Middle frontal gyrus (tissue), 1 donor: Measurements from ENCODE around the gene FAM110A.
"Not testable (repeated sequence)": the region's sequence is repeated elsewhere in the genome, so short reads cannot be mapped to it uniquely, and the experiment has no call there.

Experiments used
- DNase-seq: peaks from one replicate; pipeline ENCODE4 v3.0.0-alpha.2; 2015; ENCODE audit warnings: low spot score; ENCODE audit errors: extremely low spot score

The FAM110A gene

DNA sequence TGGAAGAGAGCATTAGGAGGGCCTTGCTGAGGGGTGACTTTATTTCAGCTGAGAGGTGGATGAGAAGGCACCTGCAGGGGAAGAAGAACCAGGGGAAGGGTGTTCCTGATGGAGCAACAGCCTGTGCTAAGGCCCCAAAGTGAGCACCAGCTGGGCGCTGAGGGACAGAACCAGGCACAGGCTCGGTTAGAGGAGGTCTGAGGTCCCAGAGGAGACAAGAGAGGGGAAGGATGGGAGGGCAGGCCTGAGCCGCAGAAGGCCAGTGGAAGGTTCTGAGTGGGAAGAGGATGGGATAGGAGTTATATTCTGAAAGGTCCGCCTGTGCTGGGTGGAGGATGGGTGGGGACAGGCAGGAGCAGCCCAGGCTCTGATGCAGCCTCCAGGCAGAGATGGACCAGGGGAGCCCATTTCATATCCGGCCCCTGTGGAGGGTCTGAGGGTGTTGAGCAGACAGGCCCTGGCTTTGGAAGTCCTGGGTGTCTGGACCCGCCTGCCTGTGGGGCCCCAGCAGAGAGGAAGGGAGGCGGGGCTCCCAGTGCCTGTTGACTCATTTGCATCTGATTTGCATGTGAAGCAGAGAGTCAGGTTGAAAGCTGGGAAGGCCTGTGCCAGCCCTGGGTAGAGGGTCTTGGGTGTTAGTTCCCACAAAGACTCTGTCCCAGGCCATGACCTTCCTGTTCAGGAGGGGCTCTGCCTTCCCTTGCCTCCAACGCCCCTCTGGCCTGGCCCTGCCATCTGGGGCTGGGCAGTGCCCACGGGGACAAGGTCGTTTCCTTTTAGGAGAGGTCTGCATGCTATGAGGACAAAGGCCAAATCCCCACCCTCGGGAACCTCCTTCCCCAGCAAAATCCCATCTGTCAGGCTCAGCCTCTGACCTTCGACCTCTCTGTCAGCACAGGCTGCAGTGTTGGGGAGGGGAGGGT lies 10.6 kb upstream of the FAM110A start:
- no peak for DNase-seq

- no peak for DNase-seq
These were observed 10.0 kb upstream of the FAM110A start for GRCh38 chr20:823574-823902.

- no peak for DNase-seq
These were observed 9.0 kb upstream of the FAM110A start for GRCh38 chr20:824490-824889.

GRCh38 chr20:824916-825315 lies 8.6 kb upstream of the FAM110A start:
- no peak for DNase-seq

DNA sequence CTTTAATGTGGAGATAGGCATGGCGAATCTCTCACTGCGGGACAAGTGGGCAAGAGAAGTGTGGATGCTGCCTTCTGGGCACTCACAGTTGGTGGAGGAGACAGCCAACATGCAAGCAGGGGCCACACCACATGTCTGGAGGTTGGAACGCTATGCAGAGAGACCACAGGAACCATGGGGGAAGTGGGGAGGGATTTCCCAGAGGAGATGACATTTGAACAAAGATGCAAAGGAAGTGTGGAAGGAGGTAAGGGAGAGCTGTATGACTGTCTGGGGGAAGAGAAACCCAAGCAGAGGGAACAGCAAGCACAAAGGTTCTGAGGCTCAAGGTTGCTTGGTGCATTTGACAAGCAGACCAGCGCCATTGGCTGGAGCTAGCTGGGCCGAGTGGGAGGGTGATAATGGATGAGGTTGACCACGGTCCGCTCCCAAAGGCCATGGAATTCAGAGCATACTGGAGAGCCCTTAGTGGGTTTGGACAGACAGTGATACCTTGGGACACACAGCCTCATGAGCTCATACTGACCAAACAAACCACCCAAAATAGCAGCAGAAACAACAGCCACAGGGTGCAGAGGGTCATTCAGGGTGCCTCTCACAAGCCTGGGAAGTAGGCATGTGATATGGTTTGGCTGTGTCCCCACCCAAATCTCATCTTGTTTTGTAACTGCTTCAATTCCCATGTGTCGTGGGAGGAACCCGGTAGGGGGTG lies 7.6 kb upstream of the FAM110A start:
- DNase-seq = no peak

GRCh38 chr20:826695-827323 lies 6.7 kb upstream of the FAM110A start:
- no peak for DNase-seq

- not testable (repeated sequence) for DNase-seq
These were observed 5.5 kb upstream of the FAM110A start for GRCh38 chr20:827981-828380.

DNA sequence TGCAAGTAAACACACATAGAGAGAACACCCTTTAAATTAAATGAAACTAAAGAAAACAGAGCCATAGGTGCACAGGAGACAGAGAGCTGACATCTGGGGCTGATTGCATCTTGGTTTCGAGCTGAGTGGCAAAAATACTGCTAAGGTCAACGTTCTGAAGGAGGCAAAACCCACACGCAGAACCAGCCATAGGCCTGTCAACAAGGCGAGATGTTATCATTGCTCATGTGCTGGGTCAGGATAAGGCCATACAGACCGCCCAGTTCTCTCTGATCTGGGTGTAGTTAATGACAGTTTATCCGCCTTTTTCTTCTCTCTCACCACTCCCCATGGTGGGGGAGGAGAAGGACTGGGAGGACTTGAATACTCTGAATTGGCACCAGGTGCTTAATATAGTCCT lies 4.5 kb upstream of the FAM110A start:
- DNase-seq = no peak

DNA sequence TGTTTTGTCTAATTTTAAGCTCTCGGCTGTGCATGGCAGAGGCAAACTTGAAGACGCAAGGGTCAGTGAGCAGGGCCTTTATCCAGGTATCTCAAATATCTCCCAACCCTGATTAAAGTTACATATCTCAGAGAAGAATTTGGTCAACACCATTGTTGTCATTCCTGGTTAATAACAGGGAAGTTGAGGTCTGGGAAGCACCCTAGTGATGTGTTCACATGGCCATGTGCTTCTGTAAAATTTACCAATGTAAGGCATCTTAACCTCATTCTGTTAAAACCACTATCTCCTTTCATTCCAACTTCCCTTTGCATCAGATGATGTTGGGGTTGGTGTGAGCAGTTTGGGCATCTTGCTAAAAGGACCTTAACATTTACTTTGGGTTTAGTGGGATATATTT lies 4.0 kb upstream of the FAM110A start:
- no peak for DNase-seq

DNA sequence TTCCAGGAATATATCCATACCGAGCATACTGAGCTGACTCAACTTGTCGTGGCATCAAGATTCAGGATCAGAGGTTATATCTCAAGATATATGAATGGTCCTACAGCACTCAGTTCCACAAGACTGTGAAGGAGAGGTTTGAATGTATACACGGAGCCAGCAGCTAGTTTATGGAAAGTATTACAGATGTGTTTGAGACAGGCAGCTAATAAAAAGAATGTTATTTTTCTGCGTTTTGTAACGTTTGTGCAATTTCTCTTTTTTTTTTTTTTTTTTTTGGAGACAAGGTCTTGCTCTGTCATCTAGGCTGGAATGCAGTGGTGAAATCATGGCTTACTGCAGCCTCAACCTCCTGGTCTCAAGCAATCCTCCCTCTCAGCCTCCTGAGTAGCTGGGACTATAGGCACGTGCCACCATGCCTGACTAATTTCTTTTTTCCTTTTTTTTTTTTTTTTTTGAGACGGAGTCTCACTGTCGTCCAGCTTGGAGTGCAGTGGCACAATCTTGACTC lies 3.4 kb upstream of the FAM110A start:
- no peak for DNase-seq

- DNase-seq = no peak
These were observed 2.3 kb upstream of the FAM110A start for GRCh38 chr20:831251-831650.

GRCh38 chr20:831956-832355 lies 1.6 kb upstream of the FAM110A start:
- DNase-seq = no peak

GRCh38 chr20:833121-833449 lies 430 bp upstream of the FAM110A start:
- DNase-seq = no peak

- DNase-seq = no peak
These were observed 734 bp downstream of the FAM110A start for GRCh38 chr20:834151-834746.

- no peak for DNase-seq
These were observed 2.1 kb downstream of the FAM110A start for GRCh38 chr20:835608-836045.

- DNase-seq = no peak
These were observed 2.7 kb downstream of the FAM110A start for GRCh38 chr20:836190-836589.

- DNase-seq = no peak
These were observed 5.5 kb downstream of the FAM110A start for GRCh38 chr20:839015-839414.

DNA sequence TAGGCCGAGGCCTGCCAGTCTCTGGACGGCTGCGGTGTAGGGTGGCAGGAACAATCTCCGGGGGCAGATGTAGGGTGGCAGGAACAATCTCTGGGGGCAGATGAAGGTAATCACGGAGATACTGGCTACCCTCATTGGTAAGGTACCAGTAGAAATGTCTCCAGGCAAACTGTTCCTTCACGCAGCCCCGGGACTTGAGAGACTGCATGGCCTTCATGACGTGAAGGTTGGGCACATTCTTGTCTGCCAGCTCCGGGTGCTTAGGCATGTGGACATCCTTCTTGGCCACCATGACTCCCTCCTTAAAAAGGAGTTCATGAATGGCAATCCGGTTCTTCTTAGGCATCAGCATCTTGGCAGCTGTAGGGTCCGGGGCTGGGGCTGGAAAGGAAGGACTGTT lies 6.1 kb downstream of the FAM110A start:
- DNase-seq = no peak

GRCh38 chr20:840503-840857 lies 7.0 kb downstream of the FAM110A start:
- DNase-seq = no peak

GRCh38 chr20:840858-841567 lies 7.5 kb downstream of the FAM110A start:
- DNase-seq = no peak
